Erythroblast (primary cell): ENCODE measurements around the gene OR7C2.

Experiments
- DNase-seq, 2 experiments: peaks; one replicate each; lab custom pipeline; 2025; lab: John Stamatoyannopoulos, UW
- GATA1 ChIP-seq: IDR thresholded peaks from 2 replicates; pipeline ENCODE4 v1.6.1; 2011; ENCODE audit warnings: low read depth, mild to moderate bottlenecking, control low read depth, low read length, moderate library complexity
- POLR2A ChIP-seq: IDR thresholded peaks from 2 replicates; pipeline ENCODE4 v1.6.1; 2011; ENCODE audit warnings: mild to moderate bottlenecking, low read length

Gene OR7C2

GRCh38 chr19:14961956-14962685 lies 20.8 kb downstream of the OR7C2 start:
- DNase-seq, result no peak
- TF ChIP-seq GATA1 (no peak), POLR2A (no peak)

DNA sequence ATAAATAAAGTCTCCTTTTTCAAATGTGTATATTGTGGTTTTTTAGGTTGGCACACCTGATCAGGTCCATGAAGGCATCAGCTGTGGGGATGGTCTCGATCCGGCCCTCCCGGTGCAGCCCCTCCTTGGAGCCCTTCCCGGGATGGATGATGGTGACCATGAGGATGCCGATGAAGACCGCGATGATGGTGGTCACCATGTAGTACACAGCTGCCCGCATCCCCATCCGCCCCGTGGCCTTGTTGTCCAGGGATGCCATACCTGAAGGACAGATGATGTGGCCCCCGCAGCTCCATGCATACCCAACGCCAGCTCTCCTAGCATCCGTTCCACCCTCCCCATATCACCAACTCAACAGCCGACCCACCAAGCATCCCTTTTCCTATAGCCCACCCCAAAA lies 27.0 kb downstream of the OR7C2 start:
- TF ChIP-seq GATA1 (no peak), POLR2A (no peak)
- DNase-seq, result no peak

GRCh38 chr19:14971474-14971873 lies 30.2 kb downstream of the OR7C2 start:
- DNase-seq, result no peak
- no peak for TF ChIP-seq GATA1
- TF ChIP-seq POLR2A, result no peak

GRCh38 chr19:14972676-14973075 lies 31.4 kb downstream of the OR7C2 start:
- no peak for DNase-seq
- TF ChIP-seq GATA1 (no peak), POLR2A (no peak)

GRCh38 chr19:14974488-14974887 lies 33.2 kb downstream of the OR7C2 start:
- no peak for TF ChIP-seq GATA1
- TF ChIP-seq POLR2A, result no peak
- no peak for DNase-seq

DNA sequence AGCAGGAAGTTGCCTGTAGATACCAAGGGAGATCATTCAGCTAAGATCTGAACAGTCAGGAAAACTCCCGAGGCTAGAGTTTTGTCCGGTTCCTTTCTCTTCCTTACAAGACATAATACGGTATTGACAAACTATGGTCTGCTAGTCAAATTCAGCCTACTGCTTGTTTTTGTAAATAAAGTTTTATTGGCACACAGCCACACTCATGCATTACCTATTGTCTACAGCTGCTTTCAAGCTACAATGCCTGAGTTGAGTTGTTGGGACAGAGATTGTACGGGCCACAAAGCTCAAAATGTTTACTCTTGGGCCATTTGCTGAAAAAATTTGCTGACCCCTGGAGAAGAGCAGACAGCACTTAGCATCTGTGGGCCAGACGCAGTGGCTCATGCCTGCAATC lies 35.8 kb downstream of the OR7C2 start:
- TF ChIP-seq POLR2A, result no peak
- TF ChIP-seq GATA1, result no peak
- no peak for DNase-seq

DNA sequence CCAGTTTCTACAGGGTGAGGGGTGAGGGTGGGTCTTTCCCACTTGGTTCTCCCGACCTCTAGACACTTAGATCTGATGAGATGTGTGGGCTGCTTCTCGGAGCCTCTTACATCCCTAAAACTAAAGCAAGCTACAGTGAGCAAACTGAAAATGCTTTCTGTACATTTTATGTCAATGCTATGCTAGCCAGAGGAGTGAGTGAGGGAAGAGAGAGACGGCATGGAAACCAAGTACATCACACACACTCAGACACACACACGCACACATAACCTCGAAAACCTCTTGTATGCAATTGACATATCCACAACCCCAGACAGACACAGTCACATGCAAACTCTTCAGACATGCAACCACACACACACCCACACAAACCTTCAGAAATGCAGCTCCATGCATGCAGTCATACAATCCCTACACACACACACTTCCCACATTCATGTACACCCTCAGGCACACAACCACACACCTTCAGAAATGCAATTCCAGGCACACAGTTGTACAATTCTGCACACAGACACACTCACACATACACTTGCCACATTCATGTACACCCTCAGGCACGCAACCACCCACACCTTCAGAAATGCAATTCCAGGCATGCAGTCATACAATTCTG lies 37.0 kb downstream of the OR7C2 start:
- DNase-seq, result no peak
- TF ChIP-seq POLR2A, result no peak
- no peak for TF ChIP-seq GATA1

DNA sequence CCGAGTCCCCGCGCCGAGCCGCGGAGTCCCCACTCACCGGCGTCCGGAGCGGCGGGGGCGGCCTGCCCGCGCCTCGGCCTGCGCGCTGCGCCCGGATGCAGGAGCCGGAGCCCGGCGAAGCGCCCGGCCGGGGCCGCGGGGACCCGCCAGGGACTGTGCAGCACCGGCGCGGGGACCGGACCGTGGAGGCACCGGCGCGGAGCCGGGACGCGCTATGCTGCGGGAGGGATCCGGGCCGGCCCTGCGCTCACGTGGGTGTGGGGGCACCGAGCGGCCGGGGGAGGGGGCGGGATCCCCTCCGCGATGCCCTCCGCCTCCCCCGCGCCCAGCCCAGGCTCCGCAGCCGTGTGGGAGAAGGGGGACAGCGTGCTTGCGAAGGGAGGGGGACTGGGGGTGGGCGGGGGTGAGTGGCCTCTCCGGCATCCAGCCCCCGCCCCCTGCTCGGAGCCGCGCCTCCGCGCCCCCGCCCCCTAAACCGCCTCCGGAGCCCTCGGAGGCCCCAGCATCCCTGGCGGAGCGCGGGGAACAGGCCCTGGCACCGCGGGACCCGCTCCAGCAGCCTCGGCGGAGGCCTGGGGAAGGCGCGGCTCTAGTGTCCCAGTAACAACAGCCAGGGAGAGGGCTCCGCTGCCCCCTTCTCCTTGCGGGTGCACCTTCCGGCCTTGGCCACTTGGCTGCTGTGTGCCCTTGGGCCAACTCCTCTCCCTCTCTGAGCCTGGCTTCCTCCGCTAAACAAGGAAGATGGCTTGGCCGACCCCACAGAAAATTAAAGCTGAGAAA lies 38.4 kb downstream of the OR7C2 start, which contains the start of gene SLC1A6:
SLC1A6 (minus strand) TSS at position 389 of the 780 bp plus-strand sequence. CDS start 6,954 bp downstream, outside the sequence.
- TF ChIP-seq GATA1 (no peak), POLR2A (no peak)
- DNase-seq, result no peak

GRCh38 chr19:14985133-14985532 lies 43.8 kb downstream of the OR7C2 start:
- TF ChIP-seq POLR2A (no peak), GATA1 (no peak)
- no peak for DNase-seq
